Psoas muscle (tissue), 8 donors: ENCODE measurements around the gene XG. TPM values are rescaled to one million over a fixed set of nuclear protein-coding genes. Genes with fewer than 3 reads are reported as not detected.
A peak's percentile ranks its signal among the peaks of the same experiment; 100 is the strongest.
"Not testable (repeated sequence)": the region's sequence is repeated elsewhere in the genome, so short reads cannot be mapped to it uniquely, and the experiment has no call there.

Source experiments
- ATAC-seq, 4 donors: fragments of 200-7000 bp; cut with Tn5 transposase; one replicate each; pipeline ENCODE4 v1.9.1; 2020; ENCODE audit warnings: moderate library complexity in 3 of 4, mild to moderate bottlenecking in 2 of 4
- DNase-seq, 2 donors: peaks; one replicate each; pipeline ENCODE4 v3.0.0-alpha.2; 2020
- H3K27ac ChIP-seq: fragments of 200-600 bp; one replicate; pipeline ENCODE4 v1.8.0; 2022
- H3K27me3 ChIP-seq, 3 donors: fragments of 200-600 bp in 1 of 3; one replicate each; pipeline versions ENCODE4 v1.6.1 to v1.8.0; 2013 to 2022; ENCODE audit warnings: low read length in 2 of 3, mild to moderate bottlenecking in 2 of 3, moderate library complexity in 1 of 3; ENCODE audit not compliant: insufficient read depth in 3 of 3
- H3K36me3 ChIP-seq, 2 donors: fragments of 200-600 bp in 1 of 2; one replicate each; pipeline versions ENCODE4 v1.6.1 to v1.8.0; 2013 to 2022; ENCODE audit warnings: low read depth in 1 of 2, mild to moderate bottlenecking in 1 of 2, moderate library complexity in 1 of 2; ENCODE audit not compliant: insufficient read depth in 1 of 2
- H3K4me1 ChIP-seq: fragments of 200-600 bp; one replicate; pipeline ENCODE4 v1.8.0; 2022
- H3K4me3 ChIP-seq: fragments of 200-600 bp; one replicate; pipeline ENCODE4 v1.8.0; 2022; ENCODE audit warnings: mild to moderate bottlenecking
- H3K9me3 ChIP-seq: fragments of 200-600 bp; one replicate; pipeline ENCODE4 v1.8.0; 2022
- CTCF ChIP-seq: fragments of 200-600 bp; IDR thresholded peaks from one replicate; pipeline ENCODE4 v1.8.0; 2022; ENCODE audit warnings: antibody characterized with exemption
- WGBS, 3 donors: extraction: QIAGEN DNeasy Blood & Tissue Kit; methylation state at CpG; one replicate each; pipeline versions ENCODE4 v1.1.6 to v1.1.7; 2013; 5-methylcytosine and 5-hydroxymethylcytosine counted together
- intact Hi-C, 2 donors: fragments of 100-400 bp; cut with DNase I; formaldehyde crosslinking; loops; one replicate each; pipeline versions ENCODE4 v1.11.0 to v1.14.2; 2022
- long read RNA-seq, 2 donors: library from polyadenylated mRNA; unstranded; transcript quantifications; one replicate each; pipeline ENCODE4 v2.0.0, GENCODE V29; 2021
- polyA plus RNA-seq, 3 donors: library from polyadenylated mRNA; stranded (reverse); fragments of 200-250 nt; gene quantifications; one replicate each; pipeline ENCODE4 v1.2.3, GENCODE V29; 2013
- total RNA-seq, 4 donors: library from RNA; stranded (reverse); fragmentation: NEBNext Ultra II Directional in 2 of 4; extraction: Animal tissue kit (Norgen Biotek cat#: 25700) in 2 of 4; gene quantifications; one replicate each; pipeline versions ENCODE4 v1.2.1 to v1.2.4, GENCODE V29; 2021 to 2023
- donor health status: healthy with polysubstance abuse.
- donor health status: DM: no; HTN: no; CAD: no; lungs with moderate emphysema.
- donor health status: Bipolar disorder and iron deficiency.
- donor health status: healthy.
- donor health status: DM: yes; HTN: yes; CAD: no.
- donor health status: DM: no; HTN: no; CAD: no.
- donor health status: DM: no; HTN: no; CAD: no.
- donor health status: DM: yes; HTN: yes; CAD: no.

XG gene
- 1 to 10 TPM in 1 of 4 donors, under 1 TPM in 3; 0.29 to 3.5 (median 0.66) TPM for total RNA-seq
- under 1 TPM; 0.46 to 0.87 (median 0.52) TPM for polyA plus RNA-seq
- long read RNA-seq, donor 1: 0 reads
- long read RNA-seq, donor 2, partial matches to known transcripts: 0 of 1 reads
- long read RNA-seq, donor 2, other reads (novel, unspliced or antisense): 1 of 1 reads

DNA sequence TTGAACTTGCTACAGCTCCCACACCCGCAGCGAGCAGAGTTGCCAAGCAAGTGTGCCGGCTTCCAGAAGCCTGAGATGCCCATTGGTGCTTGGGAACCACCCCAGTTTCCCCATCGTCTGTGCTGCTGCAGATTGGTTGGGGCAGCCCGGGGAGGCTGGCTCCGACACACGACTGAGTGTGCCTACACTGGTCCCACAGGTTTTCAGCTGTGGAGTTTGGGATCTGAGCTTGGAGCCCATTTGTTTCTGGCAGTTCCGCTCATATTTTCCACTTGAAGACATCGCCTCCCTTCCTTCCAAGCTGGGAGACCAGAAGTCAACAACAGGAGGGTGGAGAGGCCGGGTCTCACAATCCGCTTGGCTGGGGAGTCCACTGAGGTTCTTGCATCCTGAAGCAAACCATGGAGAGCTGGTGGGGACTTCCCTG lies at the start of gene XG:
Gene XG (plus strand): TSS at position 167 of the 427 bp plus-strand sequence. CDS start 235 bp downstream, at position 402.
- DNase-seq: peak; percentile 61 to 66
- H3K4me3 ChIP-seq, H3K4me1 ChIP-seq, H3K9me3 ChIP-seq, H3K36me3 ChIP-seq, H3K27me3 ChIP-seq, H3K27ac ChIP-seq, intact Hi-C loops: not testable (repeated sequence)
- peak in 3 of 4 donors; percentile 38 to 45 (median 44) for ATAC-seq
- 25 to 37% (median 27%) methylated on average over 11 of the region's 11 CpGs for WGBS, 3 donors

- Histone ChIP-seq H3K4me1 (peaks cover 57% of the 10 kb centered on the region), H3K9me3 (no peaks in the 10 kb centered on the region), H3K36me3 (no peaks in the 10 kb centered on the region), H3K4me3 (peak overlapping the region; percentile 3), H3K27me3 (no peaks in the 10 kb centered on the region), H3K27ac (peak overlapping the region; percentile 68)
- ATAC-seq: peak; percentile 56 to 79 (median 68)
- DNase-seq: peak; percentile 40 to 70
- peak; percentile 36 for TF ChIP-seq CTCF
- intact Hi-C loops: loop anchor here in 1 of 2 donors (5.0 kb wide), 1 partner anchor 943 kb away; no protein-coding TSS in a partner anchor
- 26 to 39% (median 35%) methylated on average over 14 of the region's 14 CpGs for WGBS, 3 donors
Measured at GRCh38 chrX:2703991-2704369, 47.9 kb upstream of the XG start.

GRCh38 chrX:2705046-2705832 lies 46.6 kb upstream of the XG start:
- WGBS, 3 donors: 26 to 56% (median 50%) methylated on average over 18 of the region's 18 CpGs
- peak overlapping the region; percentile 29 for H3K4me3 ChIP-seq
- no peaks in the 10 kb centered on the region for H3K27me3 ChIP-seq
- no peak for TF ChIP-seq CTCF
- peak overlapping the region; percentile 68 for H3K27ac ChIP-seq
- no peaks in the 10 kb centered on the region for H3K9me3 ChIP-seq
- DNase-seq: peak in 1 of 2 donors; percentile 57
- peaks cover 69% of the 10 kb centered on the region for H3K4me1 ChIP-seq
- H3K36me3 ChIP-seq: no peaks in the 10 kb centered on the region
- ATAC-seq: peak; percentile 41 to 78 (median 56)
- intact Hi-C loops: no loop called here

- peaks cover 65% of the 10 kb centered on the region for H3K4me1 ChIP-seq
- peak; percentile 65 to 80 for DNase-seq
- no peaks in the 10 kb centered on the region for H3K9me3 ChIP-seq
- no peaks in the 10 kb centered on the region for H3K27me3 ChIP-seq
- H3K27ac ChIP-seq: no peak overlapping the region
- intact Hi-C loops: no loop called here
- peaks cover 0 to 2% of the 10 kb centered on the region in 2 donors for H3K36me3 ChIP-seq
- peak; percentile 36 to 72 (median 64) for ATAC-seq
- TF ChIP-seq CTCF: no peak
- H3K4me3 ChIP-seq: no peak overlapping the region
- 15 to 32% (median 22%) methylated on average over 12 of the region's 12 CpGs for WGBS, 3 donors
Measured at GRCh38 chrX:2707334-2707760, 44.5 kb upstream of the XG start.

GRCh38 chrX:2708021-2708420 lies 43.8 kb upstream of the XG start:
- H3K4me3 ChIP-seq: no peak overlapping the region

More at GRCh38 chrX:2708021-2708420, 43.8 kb upstream of the XG start:
- DNase-seq (no peak), ATAC-seq (no peak)
- peaks cover 0 to 5% of the 10 kb centered on the region in 2 donors for H3K36me3 ChIP-seq
- intact Hi-C loops: no loop called here
- H3K27me3 ChIP-seq: no peaks in the 10 kb centered on the region
- no peak for TF ChIP-seq CTCF
- no peaks in the 10 kb centered on the region for H3K9me3 ChIP-seq
- H3K4me1 ChIP-seq: peaks cover 60% of the 10 kb centered on the region
- 69 to 76% (median 70%) methylated on average over 6 of the region's 6 CpGs for WGBS, 3 donors
- H3K27ac ChIP-seq: no peak overlapping the region
